Nephron progenitor cell (in vitro differentiated cells): Measurements from ENCODE around the gene NCBP2.

Experiments used
- DNase-seq: peaks from one replicate; pipeline ENCODE4 v3.0.0; 2021
- H3K27ac Mint-ChIP-seq: 2 replicates; pipeline ENCODE4 v1.8.0; 2021; ENCODE audit warnings: mild to moderate bottlenecking, moderate library complexity, mixed read lengths
- H3K27me3 Mint-ChIP-seq: 2 replicates; pipeline ENCODE4 v1.8.0; 2021; ENCODE audit warnings: mild to moderate bottlenecking, low read depth, mixed read lengths; ENCODE audit not compliant: poor library complexity
- H3K36me3 Mint-ChIP-seq: 2 replicates; pipeline ENCODE4 v1.8.0; 2021; ENCODE audit warnings: low read depth, mixed read lengths
- H3K4me1 Mint-ChIP-seq: 2 replicates; pipeline ENCODE4 v1.8.0; 2021; ENCODE audit warnings: mixed read lengths
- H3K4me3 Mint-ChIP-seq: 2 replicates; pipeline ENCODE4 v1.8.0; 2021; ENCODE audit warnings: mild to moderate bottlenecking, moderate library complexity, mixed read lengths
- H3K9me3 Mint-ChIP-seq: 2 replicates; pipeline ENCODE4 v1.8.0; 2021; ENCODE audit warnings: mild to moderate bottlenecking, moderate library complexity, mixed read lengths
- CTCF ChIP-seq: fragments of 200-600 bp; sonication (generic); IDR thresholded peaks from 2 replicates; pipeline ENCODE4 v1.5.0; 2021; ENCODE audit warnings: antibody characterized with exemption

The NCBP2 gene

DNA sequence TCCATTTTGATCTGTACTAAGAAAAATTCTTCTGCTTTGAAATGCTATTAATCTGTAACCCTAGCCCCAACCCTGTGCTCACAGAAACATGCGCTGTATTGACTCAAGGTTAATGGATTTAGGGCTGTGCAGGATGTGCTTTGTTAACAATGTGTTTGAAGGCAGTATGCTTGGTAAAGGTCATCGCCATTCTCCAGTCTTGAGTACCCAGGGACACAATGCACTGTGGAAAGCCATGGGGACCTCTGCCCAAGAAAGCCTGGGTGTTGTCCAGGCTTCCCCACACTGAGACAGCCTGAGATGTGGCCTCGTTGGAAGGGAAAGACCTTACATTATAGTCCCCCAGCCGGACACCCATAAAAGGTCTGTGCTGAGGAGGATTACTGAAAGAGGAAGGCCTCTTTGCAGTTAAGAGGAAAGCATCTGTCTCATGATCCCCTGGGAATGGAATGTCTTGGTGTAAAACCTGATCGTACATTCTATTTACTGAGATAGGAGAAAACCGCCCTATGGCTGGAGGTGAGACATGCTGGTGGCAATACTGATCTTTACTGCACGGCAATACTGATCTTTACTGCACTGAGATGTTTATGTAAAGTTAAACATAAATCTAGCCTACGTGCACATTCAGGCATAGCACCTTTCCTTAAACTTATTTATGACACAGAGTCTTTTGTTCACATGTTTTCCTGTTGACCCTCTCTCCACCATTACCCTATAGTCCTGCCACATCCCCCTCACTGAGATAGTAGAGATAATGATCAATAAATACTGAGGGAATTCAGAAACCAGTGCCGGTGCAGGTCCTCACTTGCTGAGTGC, 20.0 kb upstream of the NCBP2 start:
- Mint-ChIP-seq H3K27me3 (peaks cover 97% of the 10 kb centered on the region), H3K27ac (no peak overlapping the region), H3K36me3 (no peaks in the 10 kb centered on the region), H3K9me3 (no peaks in the 10 kb centered on the region), H3K4me3 (no peak overlapping the region), H3K4me1 (peaks cover 27% of the 10 kb centered on the region)
- no peak for TF ChIP-seq CTCF
- DNase-seq = no peak

DNA sequence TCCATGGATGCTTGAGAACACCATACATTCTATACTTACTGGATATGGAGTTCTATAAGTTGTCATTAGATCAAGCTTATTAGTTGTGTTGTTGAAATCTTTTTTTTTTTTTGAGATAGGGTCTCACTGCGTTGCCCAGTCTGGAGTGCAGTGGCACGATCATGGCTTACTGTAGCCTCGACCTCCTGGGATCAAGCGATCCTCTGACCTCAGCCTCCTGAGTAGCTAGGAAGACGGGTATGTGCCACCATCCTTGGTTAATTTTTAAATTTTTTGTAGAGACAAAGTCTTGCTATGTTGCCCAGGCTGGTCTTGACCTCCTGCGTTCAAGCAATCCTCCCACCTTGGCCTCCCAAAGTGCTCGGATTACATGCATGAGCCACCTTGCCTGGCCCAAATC, 12.5 kb upstream of the NCBP2 start:
- no peak for TF ChIP-seq CTCF
- Mint-ChIP-seq H3K27me3 (peaks cover 82% of the 10 kb centered on the region), H3K4me3 (no peak overlapping the region), H3K36me3 (no peaks in the 10 kb centered on the region), H3K27ac (no peak overlapping the region), H3K9me3 (peaks cover 4% of the 10 kb centered on the region), H3K4me1 (no peaks in the 10 kb centered on the region)
- DNase-seq = no peak

DNA sequence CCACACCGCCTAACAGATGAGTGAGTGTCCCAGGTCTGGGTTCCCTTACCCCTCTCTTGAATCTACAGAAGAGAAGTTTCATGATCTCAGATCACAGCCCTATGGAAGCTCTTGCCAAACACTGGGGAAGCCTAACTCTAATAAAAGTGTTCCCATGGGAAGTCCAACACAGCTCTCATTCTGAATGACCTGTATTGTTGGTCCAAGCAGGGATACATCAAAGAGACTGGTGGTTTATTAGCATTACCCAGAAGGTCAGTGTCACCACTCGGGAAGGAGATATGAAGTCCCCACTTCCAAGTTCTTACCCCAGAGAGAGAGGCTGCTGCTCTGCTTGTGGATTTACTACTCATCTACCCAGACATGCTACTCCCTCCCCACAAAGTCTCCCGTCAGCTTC, 9.0 kb upstream of the NCBP2 start:
- H3K36me3 Mint-ChIP-seq = no peaks in the 10 kb centered on the region
- peaks cover 5% of the 10 kb centered on the region for H3K4me1 Mint-ChIP-seq
- TF ChIP-seq CTCF = no peak
- peaks cover 1% of the 10 kb centered on the region for H3K9me3 Mint-ChIP-seq
- H3K27ac Mint-ChIP-seq = no peak overlapping the region
- H3K27me3 Mint-ChIP-seq = peaks cover 66% of the 10 kb centered on the region
- no peak overlapping the region for H3K4me3 Mint-ChIP-seq
- DNase-seq = no peak

GRCh38 chr3:196949750-196950149, 7.4 kb upstream of the NCBP2 start:
- no peak overlapping the region for H3K27ac Mint-ChIP-seq
- no peak for TF ChIP-seq CTCF
- H3K27me3 Mint-ChIP-seq = peaks cover 54% of the 10 kb centered on the region
- H3K4me3 Mint-ChIP-seq = no peak overlapping the region
- DNase-seq = no peak
- no peaks in the 10 kb centered on the region for H3K36me3 Mint-ChIP-seq
- H3K9me3 Mint-ChIP-seq = no peaks in the 10 kb centered on the region
- H3K4me1 Mint-ChIP-seq = peaks cover 8% of the 10 kb centered on the region

DNA sequence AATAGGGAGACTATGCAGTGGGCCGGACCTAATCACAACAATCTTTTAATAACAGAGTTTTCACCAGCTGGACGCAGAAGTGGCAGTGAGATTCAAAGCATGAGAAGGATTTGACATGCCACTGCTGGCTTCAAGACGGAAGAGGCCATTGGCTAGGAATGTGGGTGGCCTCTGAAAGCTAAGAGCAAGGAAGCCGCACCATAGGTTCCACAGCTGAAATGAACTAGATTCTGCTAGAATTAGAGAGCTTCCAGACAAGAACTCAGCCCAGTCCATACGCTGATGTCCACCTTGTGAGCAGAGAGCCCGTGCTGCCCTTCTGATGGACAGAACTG, 6.9 kb upstream of the NCBP2 start:
- no peak for DNase-seq
- H3K4me3 Mint-ChIP-seq = no peak overlapping the region
- TF ChIP-seq CTCF = no peak
- no peaks in the 10 kb centered on the region for H3K9me3 Mint-ChIP-seq
- no peaks in the 10 kb centered on the region for H3K36me3 Mint-ChIP-seq
- peaks cover 13% of the 10 kb centered on the region for H3K4me1 Mint-ChIP-seq
- H3K27me3 Mint-ChIP-seq = peaks cover 49% of the 10 kb centered on the region
- H3K27ac Mint-ChIP-seq = no peak overlapping the region
